CD8-positive, alpha-beta memory T cell (primary cell): ENCODE results near the gene ZNF155. TPM values are rescaled to one million over a fixed set of nuclear protein-coding genes. Genes with fewer than 3 reads are reported as not detected.
A peak's percentile ranks its signal among the peaks of the same experiment; 100 is the strongest.
"Not testable (repeated sequence)": the region's sequence is repeated elsewhere in the genome, so short reads cannot be mapped to it uniquely, and the experiment has no call there.

Source experiments
- CTCF ChIA-PET: fragments of 350-600 bp; sonication (Branson Sonifier 250); formaldehyde crosslinking; loops from one replicate; lab custom pipeline; 2021; ENCODE audit warnings: antibody characterized with exemption; lab: Charles Lee
- POLR2A ChIA-PET: fragments of 350-600 bp; sonication (Branson Sonifier 250); formaldehyde crosslinking; loops from one replicate; lab custom pipeline; 2021; ENCODE audit warnings: antibody characterized with exemption; lab: Charles Lee
- DNase-seq, 5 donors: peaks; one replicate each; pipeline versions ENCODE4 v3.0.0 to v3.0.0-alpha.2; 2020 to 2022; ENCODE audit warnings: mixed read lengths in 1 of 5
- H3K27ac ChIP-seq: one replicate; pipeline ENCODE4 v1.7.0; 2013; ENCODE audit warnings: low read depth, mild to moderate bottlenecking, low read length, moderate library complexity
- H3K27me3 ChIP-seq: 2 replicates; pipeline ENCODE4 v1.7.0; 2013; ENCODE audit warnings: low read length, mild to moderate bottlenecking; ENCODE audit not compliant: insufficient read depth, poor library complexity, severe bottlenecking
- H3K36me3 ChIP-seq: 2 replicates; pipeline ENCODE4 v1.7.0; 2013; ENCODE audit warnings: mild to moderate bottlenecking, low read length, moderate library complexity; ENCODE audit not compliant: insufficient read depth
- H3K4me1 ChIP-seq: 2 replicates; pipeline ENCODE4 v1.7.0; 2013; ENCODE audit warnings: mild to moderate bottlenecking, low read length, moderate library complexity; ENCODE audit not compliant: insufficient read depth
- H3K4me3 ChIP-seq: 2 replicates; pipeline ENCODE4 v1.7.0; 2013; ENCODE audit warnings: mild to moderate bottlenecking, low read length
- H3K9me3 ChIP-seq: 2 replicates; pipeline ENCODE4 v1.7.0; 2013; ENCODE audit warnings: mild to moderate bottlenecking, low read length
- H3K27ac Mint-ChIP-seq, 8 donors: one replicate each; pipeline ENCODE4 v1.8.0; 2020 to 2021; ENCODE audit warnings: mixed read lengths in 8 of 8, mild to moderate bottlenecking in 6 of 8, inconsistent platforms in 3 of 8, moderate library complexity in 3 of 8
- H3K27me3 Mint-ChIP-seq, 2 donors: one replicate each; pipeline ENCODE4 v1.8.0; 2020 to 2021; ENCODE audit warnings: mixed read lengths in 2 of 2, mild to moderate bottlenecking in 1 of 2, moderate library complexity in 1 of 2
- H3K36me3 Mint-ChIP-seq, 3 donors: one replicate each; pipeline ENCODE4 v1.8.0; 2020 to 2021; ENCODE audit warnings: mixed read lengths in 3 of 3, inconsistent platforms in 1 of 3, mild to moderate bottlenecking in 1 of 3
- H3K4me1 Mint-ChIP-seq, 3 donors: one replicate each; pipeline ENCODE4 v1.8.0; 2020 to 2021; ENCODE audit warnings: mixed read lengths in 3 of 3, inconsistent platforms in 1 of 3, mild to moderate bottlenecking in 1 of 3
- H3K4me3 Mint-ChIP-seq, 7 donors: one replicate each; pipeline ENCODE4 v1.8.0; 2020 to 2021; ENCODE audit warnings: mixed read lengths in 7 of 7, mild to moderate bottlenecking in 6 of 7, moderate library complexity in 4 of 7, inconsistent platforms in 2 of 7
- H3K9me3 Mint-ChIP-seq, 5 donors: one replicate each; pipeline ENCODE4 v1.8.0; 2020 to 2022; ENCODE audit warnings: mixed read lengths in 5 of 5, mild to moderate bottlenecking in 3 of 5, moderate library complexity in 2 of 5, inconsistent platforms in 1 of 5
- polyA plus RNA-seq: library from polyadenylated mRNA; unstranded; fragments of 300-500 nt; fragmentation: Illumina TruSeq; gene quantifications from one replicate; pipeline ENCODE4 v1.2.3, GENCODE V29; 2021
- total RNA-seq, 2 experiments: library from RNA; stranded (reverse); gene quantifications; one replicate each; pipeline ENCODE4 v1.2.3, GENCODE V29; 2021

The ZNF155 gene
- total RNA-seq (1 to 10 TPM; 5.0 to 5.4 TPM), polyA plus RNA-seq (5.8 TPM)

- CTCF ChIA-PET = no interaction called here
- POLR2A ChIA-PET = interaction anchor here (1.4 kb wide), 1 partner anchor 18 kb away, joined by 3 read pairs; no protein-coding TSS in a partner anchor
- peak within 1 kb of the TSS; percentile 92 for H3K4me3 ChIP-seq
These were observed at the start of gene ZNF155 for GRCh38 chr19:43983912-43984686. Gene ZNF155 (plus strand): TSS chr19:43984188. CDS start chr19:43988544, 4,356 bp downstream.

GRCh38 chr19:43934985-43935708 lies 48.8 kb upstream of the ZNF155 start, which contains the start of gene ZNF45:
Gene ZNF45 (minus strand): TSS chr19:43935282. CDS start chr19:43922185, 13,097 bp downstream.
- Mint-ChIP-seq H3K27me3 (peaks cover 3 to 4% of the 10 kb centered on the region in 2 donors), H3K4me1 (peaks cover 29 to 50% (median 43%) of the 10 kb centered on the region in 3 donors), H3K36me3 (peaks cover 14 to 41% (median 30%) of the 10 kb centered on the region in 3 donors), H3K9me3 (peaks cover 3 to 7% (median 5%) of the 10 kb centered on the region in 5 donors), H3K27ac (peak within 1 kb of the TSS; percentile 86 to 98 (median 94)), H3K4me3 (peak within 1 kb of the TSS; percentile 94 to 97 (median 97))
- peak; percentile 78 to 89 (median 83) for DNase-seq
- Histone ChIP-seq H3K9me3 (no peaks in the 10 kb centered on the region), H3K36me3 (peaks cover 18% of the 10 kb centered on the region), H3K27me3 (no peaks in the 10 kb centered on the region), H3K27ac (peak within 1 kb of the TSS; percentile 77), H3K4me1 (peaks cover 13% of the 10 kb centered on the region), H3K4me3 (peak within 1 kb of the TSS; percentile 73)
- ChIA-PET POLR2A (interaction anchor here (0.5 to 1.2 kb wide), 5 partner anchors 66 to 565 kb away, joined by 3 to 4 read pairs (median 4); partner anchors contain the start of genes ZNF180 and ZNF235), CTCF (interaction anchor here (0.6 to 1.9 kb wide), 5 partner anchors 13 to 160 kb away, joined by 3 to 8 read pairs (median 3); partner anchors contain the start of genes ZNF221 and ZNF222)

More at GRCh38 chr19:43983912-43984686, at the start of gene ZNF155:
- no peaks in the 10 kb centered on the region for H3K36me3 ChIP-seq
- peaks cover 6% of the 10 kb centered on the region for H3K4me1 ChIP-seq
- peak; percentile 50 to 77 (median 64) for DNase-seq
- Mint-ChIP-seq H3K4me3 (peak within 1 kb of the TSS; percentile 89 to 99 (median 98)), H3K9me3 (peaks cover 0 to 8% (median 3%) of the 10 kb centered on the region in 5 donors), H3K4me1 (peaks cover 15 to 26% (median 15%) of the 10 kb centered on the region in 3 donors), H3K27ac (peak within 1 kb of the TSS; percentile 43 to 99 (median 95)), H3K36me3 (peaks cover 10 to 28% (median 23%) of the 10 kb centered on the region in 3 donors), H3K27me3 (no peaks in the 10 kb centered on the region)
- H3K27me3 ChIP-seq = no peaks in the 10 kb centered on the region
- no peaks in the 10 kb centered on the region for H3K9me3 ChIP-seq
- peak within 1 kb of the TSS; percentile 39 for H3K27ac ChIP-seq

GRCh38 chr19:43936188-43936587 lies 47.8 kb upstream of the ZNF155 start:
- H3K36me3 ChIP-seq = peaks cover 13% of the 10 kb centered on the region
- peaks cover 7 to 11% (median 8%) of the 10 kb centered on the region in 5 donors for H3K9me3 Mint-ChIP-seq
- H3K27me3 Mint-ChIP-seq = peaks cover 8% of the 10 kb centered on the region in 2 donors
- peak overlapping the region in 6 of 7 donors; percentile 59 to 97 (median 95) for H3K4me3 Mint-ChIP-seq
- no peak overlapping the region for H3K4me3 ChIP-seq
- H3K27me3 ChIP-seq = no peaks in the 10 kb centered on the region
- POLR2A ChIA-PET = no interaction called here
- H3K9me3 ChIP-seq = no peaks in the 10 kb centered on the region
- peaks cover 13% of the 10 kb centered on the region for H3K4me1 ChIP-seq
- H3K36me3 Mint-ChIP-seq = peaks cover 11 to 31% (median 22%) of the 10 kb centered on the region in 3 donors
- H3K27ac Mint-ChIP-seq = peak overlapping the region in 2 of 8 donors; percentile 47 to 98
- no peak for DNase-seq
- peaks cover 24 to 43% (median 35%) of the 10 kb centered on the region in 3 donors for H3K4me1 Mint-ChIP-seq
- CTCF ChIA-PET = interaction anchor here (1.9 kb wide), 1 partner anchor 15 kb away, joined by 8 read pairs; the partner anchor contains the start of gene ZNF221
- no peak overlapping the region for H3K27ac ChIP-seq

GRCh38 chr19:43939557-43940260 lies 44.3 kb upstream of the ZNF155 start:
- POLR2A ChIA-PET = no interaction called here

GRCh38 chr19:43940719-43941118 lies 43.3 kb upstream of the ZNF155 start:
- Histone ChIP-seq H3K4me1 (peaks cover 1% of the 10 kb centered on the region), H3K4me3 (no peak overlapping the region), H3K36me3 (no peaks in the 10 kb centered on the region), H3K9me3 (no peaks in the 10 kb centered on the region), H3K27me3 (no peaks in the 10 kb centered on the region), H3K27ac (no peak overlapping the region)
- peaks cover 0 to 4% (median 2%) of the 10 kb centered on the region in 3 donors for H3K4me1 Mint-ChIP-seq
- peaks cover 0 to 15% (median 2%) of the 10 kb centered on the region in 3 donors for H3K36me3 Mint-ChIP-seq
- no peak for DNase-seq
- CTCF ChIA-PET = no interaction called here
- peaks cover 8 to 16% (median 14%) of the 10 kb centered on the region in 5 donors for H3K9me3 Mint-ChIP-seq
- H3K27ac Mint-ChIP-seq = no peak overlapping the region
- POLR2A ChIA-PET = interaction anchor here (0.6 kb wide), 1 partner anchor 40 kb away, joined by 3 read pairs; no protein-coding TSS in a partner anchor
- no peak overlapping the region for H3K4me3 Mint-ChIP-seq
- peaks cover 25 to 36% of the 10 kb centered on the region in 2 donors for H3K27me3 Mint-ChIP-seq

More at GRCh38 chr19:43939557-43940260, 44.3 kb upstream of the ZNF155 start:
- Mint-ChIP-seq H3K4me3 (no peak overlapping the region), H3K9me3 (peaks cover 8 to 16% (median 13%) of the 10 kb centered on the region in 5 donors), H3K27me3 (peaks cover 17 to 27% of the 10 kb centered on the region in 2 donors), H3K36me3 (peaks cover 2 to 14% (median 7%) of the 10 kb centered on the region in 3 donors), H3K4me1 (peaks cover 9 to 14% (median 12%) of the 10 kb centered on the region in 3 donors), H3K27ac (no peak overlapping the region)
- H3K4me3 ChIP-seq = no peak overlapping the region
- H3K9me3 ChIP-seq = no peaks in the 10 kb centered on the region
- H3K27ac ChIP-seq = no peak overlapping the region
- no peak for DNase-seq
- H3K4me1 ChIP-seq = peaks cover 4% of the 10 kb centered on the region
- CTCF ChIA-PET = no interaction called here
- H3K36me3 ChIP-seq = no peaks in the 10 kb centered on the region
- no peaks in the 10 kb centered on the region for H3K27me3 ChIP-seq

GRCh38 chr19:43941209-43941608 lies 42.8 kb upstream of the ZNF155 start:
- H3K27ac Mint-ChIP-seq = no peak overlapping the region
- Histone ChIP-seq H3K4me3 (no peak overlapping the region), H3K27ac (no peak overlapping the region), H3K36me3 (no peaks in the 10 kb centered on the region), H3K27me3 (no peaks in the 10 kb centered on the region), H3K4me1 (no peaks in the 10 kb centered on the region), H3K9me3 (no peaks in the 10 kb centered on the region)
- POLR2A ChIA-PET = interaction anchor here (0.6 kb wide), 1 partner anchor 40 kb away, joined by 3 read pairs; no protein-coding TSS in a partner anchor
- peaks cover 30 to 40% of the 10 kb centered on the region in 2 donors for H3K27me3 Mint-ChIP-seq
- no peak for DNase-seq
- H3K36me3 Mint-ChIP-seq = peaks cover 0 to 20% (median 2%) of the 10 kb centered on the region in 3 donors
- H3K4me1 Mint-ChIP-seq = no peaks in the 10 kb centered on the region
- H3K9me3 Mint-ChIP-seq = peaks cover 13 to 20% (median 19%) of the 10 kb centered on the region in 5 donors
- CTCF ChIA-PET = no interaction called here
- H3K4me3 Mint-ChIP-seq = no peak overlapping the region

GRCh38 chr19:43947412-43947811 lies 36.6 kb upstream of the ZNF155 start:
- DNase-seq, CTCF ChIA-PET, H3K36me3 ChIP-seq: not testable (repeated sequence)

More at GRCh38 chr19:43947412-43947811, 36.6 kb upstream of the ZNF155 start:
- H3K4me3 ChIP-seq, H3K27ac ChIP-seq, POLR2A ChIA-PET, H3K4me1 ChIP-seq, H3K27me3 ChIP-seq, H3K9me3 ChIP-seq, H3K27ac Mint-ChIP-seq: not testable (repeated sequence)
- peaks cover 38 to 62% of the 10 kb centered on the region in 2 donors for H3K27me3 Mint-ChIP-seq
- peaks cover 29 to 55% (median 41%) of the 10 kb centered on the region in 5 donors for H3K9me3 Mint-ChIP-seq
- peaks cover 11 to 15% (median 12%) of the 10 kb centered on the region in 3 donors for H3K4me1 Mint-ChIP-seq
- peaks cover 10 to 39% (median 11%) of the 10 kb centered on the region in 3 donors for H3K36me3 Mint-ChIP-seq
- peak overlapping the region in 1 of 7 donors; percentile 16 for H3K4me3 Mint-ChIP-seq
